Dermis blood vessel endothelial cell (primary cell): ENCODE data around the gene BCAS3. TPM values are rescaled to one million over a fixed set of nuclear protein-coding genes. Genes with fewer than 3 reads are reported as not detected.
A peak's percentile ranks its signal among the peaks of the same experiment; 100 is the strongest.

Experiments used
- DNase-seq: peaks from one replicate; pipeline ENCODE4 v3.0.0; 2010
- total RNA-seq: library from RNA; depleted of rRNA; stranded (reverse); fragments of >200 nt; gene quantifications from 2 replicates; pipeline ENCODE4 v1.2.3, GENCODE V29; 2014

The BCAS3 gene
- total RNA-seq, 1 donor from 2014 or later = 27.4 TPM

DNA sequence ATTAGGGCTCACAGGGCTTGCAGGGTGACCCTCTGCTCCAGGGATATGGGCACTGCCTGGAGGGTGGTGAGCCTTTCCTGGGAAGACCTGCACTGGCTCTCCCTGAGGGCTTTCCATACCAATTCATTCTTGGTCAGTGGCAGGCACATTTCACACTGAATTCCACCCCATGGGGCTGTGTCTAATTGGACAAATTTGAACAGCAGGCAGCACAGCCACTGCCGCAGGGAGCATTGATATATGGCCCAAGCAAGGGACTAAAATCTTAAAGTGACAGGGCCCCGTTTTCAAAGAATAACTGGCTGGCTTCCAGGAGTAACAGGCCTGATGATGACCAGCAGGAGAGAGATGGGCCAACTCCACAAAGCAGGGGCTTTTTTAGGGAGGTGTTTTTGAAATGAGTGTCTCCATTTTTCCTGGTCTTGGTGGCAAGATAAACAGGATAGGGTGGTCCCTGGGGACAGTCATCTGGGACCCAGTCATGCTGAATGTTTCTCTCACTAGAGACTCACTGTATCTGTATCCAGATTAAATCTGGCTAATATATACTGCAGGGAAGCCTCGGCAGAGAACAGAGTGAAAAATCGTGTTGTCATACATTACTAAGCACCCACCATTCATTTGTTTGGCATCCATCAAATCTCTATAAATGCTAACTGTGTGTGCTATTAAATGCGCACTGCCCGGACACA is 647.9 kb downstream of the BCAS3 start:
- DNase-seq = no peak

GRCh38 chr17:61326330-61326729 is 648.7 kb downstream of the BCAS3 start:
- no peak for DNase-seq

- no peak for DNase-seq
Observed at GRCh38 chr17:61328351-61328750, 650.7 kb downstream of the BCAS3 start.

DNA sequence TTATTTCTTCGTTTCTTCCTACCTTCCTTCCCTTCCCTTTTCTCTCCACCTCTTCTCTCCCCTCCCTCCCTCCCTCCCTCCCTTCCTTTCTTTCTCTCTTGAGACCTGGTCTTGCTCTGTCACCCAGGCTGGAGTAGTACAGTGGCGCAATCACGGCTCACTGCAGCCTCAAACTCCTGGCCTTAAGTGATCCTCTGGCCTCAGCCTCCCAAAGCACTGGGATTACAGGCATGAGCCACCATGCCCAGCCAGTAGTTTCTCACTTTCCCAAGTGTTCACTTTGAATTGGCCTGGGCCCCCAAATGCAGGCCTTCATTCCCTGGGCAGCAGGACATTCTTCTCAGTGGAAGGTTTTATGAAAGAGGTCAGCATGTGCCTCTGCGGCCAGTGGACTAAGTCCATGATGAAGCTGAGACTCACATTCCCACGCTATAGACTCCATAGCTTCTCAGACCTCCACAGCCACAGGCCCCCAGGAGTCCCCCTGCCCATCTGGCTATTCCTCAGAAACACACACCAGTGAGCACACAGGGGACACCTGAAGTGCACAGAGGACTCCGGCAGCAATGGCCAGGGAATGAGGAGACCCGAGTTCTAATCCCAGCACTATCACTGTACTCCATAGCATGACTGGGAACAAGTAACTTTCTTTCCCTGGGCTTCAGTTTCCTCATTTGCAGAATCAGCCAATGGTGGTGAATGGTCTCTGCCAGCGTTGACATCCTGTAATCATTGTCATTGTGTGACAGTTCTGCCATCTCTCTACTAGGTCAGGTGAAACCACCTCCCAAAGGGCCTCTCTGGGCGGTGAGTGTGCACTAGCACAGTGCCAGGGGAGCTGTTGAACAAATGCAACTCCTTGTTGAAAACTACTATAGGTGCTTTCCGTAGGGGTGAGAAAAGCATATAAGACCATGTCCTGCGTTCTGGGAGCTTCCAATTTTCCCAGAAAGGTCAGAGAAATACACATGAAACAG is 652.8 kb downstream of the BCAS3 start:
- DNase-seq = no peak

GRCh38 chr17:61331178-61331577 is 653.5 kb downstream of the BCAS3 start:
- no peak for DNase-seq

- DNase-seq = no peak
Observed at GRCh38 chr17:61331886-61332285, 654.2 kb downstream of the BCAS3 start.

GRCh38 chr17:61333136-61333535 is 655.5 kb downstream of the BCAS3 start:
- no peak for DNase-seq

DNA sequence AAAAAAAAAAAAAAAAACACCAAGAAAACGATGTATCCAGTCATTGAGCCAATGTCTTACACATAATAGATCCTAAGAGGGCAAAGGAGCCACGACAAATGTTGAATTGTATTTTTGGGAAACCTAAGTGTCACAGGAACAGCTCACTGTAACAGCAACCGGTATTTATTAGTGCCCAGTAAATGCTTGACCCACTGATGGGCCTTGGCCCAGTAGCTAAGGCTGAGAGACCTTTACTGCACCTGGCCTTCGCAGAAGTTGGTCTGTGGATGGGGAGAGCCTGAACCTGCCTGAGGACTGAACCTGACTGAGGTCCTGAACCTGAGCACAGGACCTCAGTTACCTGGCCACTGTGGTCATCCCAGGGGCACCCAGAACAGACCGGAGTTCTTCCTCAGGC is 657.0 kb downstream of the BCAS3 start:
- DNase-seq = no peak

- no peak for DNase-seq
Observed at GRCh38 chr17:61335105-61335844, 657.6 kb downstream of the BCAS3 start.

DNA sequence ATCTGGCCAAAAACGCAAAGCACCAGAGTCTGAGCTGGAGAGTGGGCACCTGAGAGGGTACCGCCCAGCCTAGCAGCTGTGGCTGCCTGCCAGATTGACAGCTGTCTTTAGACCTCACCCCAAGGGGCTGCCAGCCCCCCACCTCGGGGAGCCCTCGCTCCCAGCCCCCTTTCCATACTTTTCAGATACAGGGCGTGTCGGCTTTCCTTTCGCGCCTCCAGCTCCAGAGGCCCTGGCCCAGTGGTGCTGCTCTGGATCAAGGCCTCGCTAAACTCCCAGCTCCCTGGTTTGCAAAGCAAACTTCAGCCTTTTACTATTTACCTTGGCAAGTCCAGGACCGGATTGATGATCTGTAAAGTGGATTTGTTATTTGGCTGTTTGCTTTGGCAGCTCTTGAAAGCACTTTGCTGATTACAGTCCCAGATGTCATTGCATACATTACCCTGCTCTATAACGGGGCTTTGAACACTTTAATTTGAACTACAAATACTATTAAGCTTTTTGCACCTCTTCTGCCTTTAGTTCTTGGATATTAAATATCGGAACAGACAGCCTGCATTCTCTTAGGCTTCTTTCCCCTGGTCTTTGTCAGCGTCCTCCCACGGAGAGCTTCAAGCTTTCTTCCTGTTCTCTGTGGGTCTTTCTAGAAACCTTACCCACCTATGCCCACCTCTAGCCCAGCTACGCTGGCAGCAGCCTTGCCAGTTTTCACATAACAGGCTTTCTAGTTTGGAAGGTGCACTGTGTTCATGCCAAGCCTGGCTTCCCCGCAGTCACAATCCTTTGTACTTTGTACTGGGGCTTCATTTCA is 658.4 kb downstream of the BCAS3 start:
- peak; percentile 41 for DNase-seq

GRCh38 chr17:61337290-61337689 is 659.6 kb downstream of the BCAS3 start:
- DNase-seq = peak; percentile 5

GRCh38 chr17:61338000-61338798 is 660.5 kb downstream of the BCAS3 start:
- DNase-seq = no peak

- no peak for DNase-seq
Observed at GRCh38 chr17:61338874-61339478, 661.3 kb downstream of the BCAS3 start.

DNA sequence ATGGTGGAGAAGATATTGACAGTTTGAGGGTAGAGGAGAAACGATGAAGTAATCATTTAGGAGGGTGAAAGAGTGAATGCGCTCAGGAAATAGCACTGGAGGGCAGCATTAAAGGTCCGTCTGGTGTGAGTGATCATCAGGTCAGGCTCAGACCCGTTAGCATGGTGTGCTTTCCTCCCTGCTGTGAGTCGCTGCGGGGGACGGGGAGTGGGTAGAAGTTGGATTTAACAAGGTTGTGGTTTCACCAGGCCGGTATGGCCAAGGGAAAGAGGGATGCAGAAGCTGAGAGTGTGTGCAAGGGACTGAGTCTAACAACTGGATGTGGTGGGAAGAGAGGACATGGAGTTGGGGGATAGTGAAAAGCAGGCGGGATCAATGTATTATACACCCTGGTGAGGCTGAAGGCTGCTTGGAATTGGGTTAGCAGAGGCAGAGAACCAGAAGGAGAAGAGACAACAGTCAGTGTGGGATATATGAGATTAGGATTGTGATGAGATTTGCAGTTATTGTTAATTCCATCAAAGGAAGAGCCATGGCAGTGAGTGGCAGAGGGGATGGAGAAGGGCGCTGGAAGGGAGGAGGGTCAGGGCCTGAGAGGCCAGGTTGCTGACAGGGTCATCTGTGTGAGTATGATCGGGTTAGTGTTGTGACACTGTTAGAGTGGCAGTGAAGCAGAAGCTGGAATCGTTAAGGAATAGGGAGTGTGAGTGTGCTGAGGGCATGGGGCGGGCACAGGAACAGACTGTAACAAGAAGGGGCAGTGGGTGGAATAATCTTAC is 663.0 kb downstream of the BCAS3 start:
- DNase-seq = no peak

DNA sequence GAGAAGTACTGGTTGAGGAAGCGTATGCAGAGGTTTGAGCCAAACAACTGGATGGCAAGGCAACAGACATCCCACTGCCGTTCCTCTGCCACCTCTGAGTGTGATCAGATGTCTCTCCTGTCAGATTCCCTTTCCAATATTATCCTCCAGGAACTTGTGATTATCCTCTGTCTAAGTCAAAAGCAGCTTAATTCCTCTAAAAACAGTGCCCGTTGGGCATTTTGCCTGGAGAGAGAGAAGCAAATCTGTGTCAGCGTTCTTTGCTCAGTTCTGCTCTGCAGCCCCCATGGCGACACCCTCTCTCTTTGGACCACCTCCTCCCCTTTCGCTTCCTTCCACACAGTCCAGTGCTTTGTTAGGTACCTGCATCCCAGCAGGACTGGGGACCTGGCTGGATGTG is 665.9 kb downstream of the BCAS3 start:
- DNase-seq = no peak

GRCh38 chr17:61345061-61345460 is 667.4 kb downstream of the BCAS3 start:
- DNase-seq = no peak

DNA sequence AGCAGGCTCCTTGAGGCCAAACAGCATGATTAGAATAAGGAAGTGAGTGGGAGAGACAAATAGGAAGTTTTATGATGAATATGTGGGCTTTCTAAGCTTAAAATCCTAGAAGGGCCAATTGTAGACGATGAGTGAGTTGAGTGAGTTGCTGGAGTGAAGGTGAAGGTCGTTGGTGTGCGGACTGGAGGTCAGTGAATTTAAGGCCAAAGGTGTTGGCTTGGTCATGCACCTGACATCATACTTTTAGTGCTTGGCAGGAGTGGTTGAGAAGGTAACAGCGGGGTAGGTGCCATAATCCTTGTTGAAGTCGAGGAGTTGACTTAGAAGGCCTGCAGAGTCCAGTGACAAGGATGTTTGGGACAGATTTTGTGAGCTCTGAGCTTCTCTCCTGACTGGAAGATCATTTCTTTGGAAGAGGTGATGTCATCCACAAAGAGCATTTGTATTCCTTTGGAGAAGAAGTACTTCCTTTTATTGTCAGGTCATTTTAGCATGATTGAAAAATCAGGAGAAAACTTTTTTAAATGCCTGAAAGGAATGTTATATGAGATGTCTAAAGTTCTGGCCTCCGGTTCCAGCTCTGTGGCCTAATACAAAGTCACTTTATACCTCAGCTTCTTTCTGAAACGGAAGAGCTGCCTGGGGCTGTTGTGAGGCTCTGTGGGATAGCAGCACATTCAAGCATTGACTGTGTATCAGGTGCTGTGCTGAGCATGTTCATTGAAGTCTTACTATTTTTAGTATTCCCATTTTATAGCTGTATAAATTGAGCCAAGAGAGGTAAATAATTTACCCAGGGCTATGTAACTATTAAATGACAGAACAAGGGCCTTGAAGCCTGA is 668.4 kb downstream of the BCAS3 start:
- DNase-seq = no peak

DNA sequence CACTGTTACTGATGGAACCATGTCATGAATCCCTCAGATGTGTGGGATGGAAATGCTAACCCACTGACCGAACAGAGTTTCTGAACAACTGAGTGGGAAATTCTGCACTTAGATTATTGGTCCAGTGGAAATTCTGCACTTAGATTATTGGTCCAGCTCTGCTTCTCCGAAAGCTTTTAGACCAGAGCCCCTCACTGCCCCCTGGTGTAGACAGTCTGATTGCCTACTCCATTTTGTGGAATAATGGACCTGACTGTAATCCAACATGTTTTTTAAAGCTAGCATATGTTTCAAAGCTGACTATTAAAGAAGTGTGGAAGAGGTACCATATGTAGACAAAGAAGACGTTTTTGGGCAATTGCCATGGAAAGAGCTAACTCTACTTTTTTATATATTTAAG is 671.7 kb downstream of the BCAS3 start:
- DNase-seq = no peak

DNA sequence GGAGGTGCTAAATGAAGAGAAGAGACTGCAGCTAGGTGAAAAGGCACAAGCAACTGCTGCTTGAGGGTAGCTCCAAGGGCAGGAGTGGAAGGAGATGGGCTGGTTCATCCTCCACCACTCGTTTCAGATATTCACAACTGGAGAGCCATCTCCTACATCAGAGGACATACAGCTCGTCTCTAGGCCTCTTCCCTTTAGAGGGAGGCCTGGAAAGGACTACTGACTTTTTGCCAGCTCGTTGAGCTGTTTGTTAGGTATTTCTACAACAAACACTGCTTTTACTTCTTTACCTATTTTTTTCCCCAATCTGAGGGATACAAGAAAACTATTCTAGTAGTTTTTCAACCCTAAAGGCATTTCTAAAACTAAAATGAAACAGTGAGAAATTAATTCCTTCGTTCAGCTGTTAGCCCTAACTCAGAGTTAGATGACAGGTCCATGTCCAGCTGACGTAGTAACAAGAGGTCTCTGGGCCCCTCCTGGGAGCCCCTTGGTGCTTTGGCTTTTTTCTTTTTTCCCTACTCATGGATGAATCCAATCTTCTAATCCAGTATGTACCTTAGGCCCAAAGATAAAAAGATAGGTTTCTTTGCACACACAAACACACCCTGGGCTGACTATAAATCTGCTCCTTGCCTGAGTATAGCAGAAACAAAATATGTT is 674.2 kb downstream of the BCAS3 start:
- no peak for DNase-seq
